GM12891 (cell line): ENCODE data around the gene LTBP1.
"Not testable (repeated sequence)": the region's sequence is repeated elsewhere in the genome, so short reads cannot be mapped to it uniquely, and the experiment has no call there.

Source experiments
- DNase-seq: peaks from one replicate; pipeline ENCODE4 v3.0.0; 2011; ENCODE audit warnings: low spot score; ENCODE audit not compliant: insufficient read length
- FAIRE-seq: peaks from 2 replicates; lab custom pipeline; 2011; peaks lifted over from hg19 to GRCh38; lab: Jason Lieb, UNC
- PAX5 ChIP-seq: IDR thresholded peaks from 2 replicates; pipeline ENCODE4 v1.6.1; 2011; ENCODE audit warnings: low read length, moderate library complexity, mild to moderate bottlenecking; ENCODE audit not compliant: insufficient read depth, severe bottlenecking
- POLR2A ChIP-seq: IDR thresholded peaks from 2 replicates; pipeline ENCODE4 v1.6.1; 2011; ENCODE audit warnings: low read depth, low read length, control low read depth
- POLR2AphosphoS5 ChIP-seq: IDR thresholded peaks from 2 replicates; pipeline ENCODE4 v1.6.1; 2011; ENCODE audit warnings: low read depth, low read length, control low read depth
- POU2F2 ChIP-seq: IDR thresholded peaks from 2 replicates; pipeline ENCODE4 v1.6.1; 2011; ENCODE audit warnings: low read depth, mild to moderate bottlenecking, control low read depth, low read length, moderate library complexity
- SPI1 ChIP-seq: IDR thresholded peaks from 2 replicates; pipeline ENCODE4 v1.6.1; 2011; ENCODE audit warnings: low read depth, low read length, control low read depth
- TAF1 ChIP-seq: IDR thresholded peaks from 2 replicates; pipeline ENCODE4 v1.6.1; 2011; ENCODE audit warnings: low read depth, low read length, control low read depth

The LTBP1 gene

DNA sequence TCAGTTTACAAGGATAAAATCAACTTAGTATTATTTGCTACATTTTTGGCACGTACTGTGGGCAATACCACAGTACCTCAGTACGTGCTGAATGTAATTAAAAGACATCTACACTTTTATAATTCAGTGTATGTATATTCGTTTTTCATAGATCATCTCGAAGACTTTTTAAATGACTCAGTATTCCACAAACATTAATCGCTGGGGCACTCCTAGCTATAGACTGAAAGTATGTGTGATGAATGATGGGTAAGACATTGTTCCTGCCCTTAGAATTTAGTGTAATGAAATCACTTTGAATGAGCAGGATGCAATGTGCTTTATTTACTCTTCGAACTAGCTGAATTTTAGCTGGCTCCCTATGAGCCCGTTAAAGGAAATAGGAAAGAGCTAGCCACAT is 284.1 kb downstream of the LTBP1 start:
- TF ChIP-seq PAX5 = no peak
- no peak for TF ChIP-seq POU2F2
- no peak for TF ChIP-seq TAF1
- TF ChIP-seq SPI1 = no peak
- TF ChIP-seq POLR2AphosphoS5 = no peak
- no peak for TF ChIP-seq POLR2A
- DNase-seq = no peak
- FAIRE-seq = no peak

DNA sequence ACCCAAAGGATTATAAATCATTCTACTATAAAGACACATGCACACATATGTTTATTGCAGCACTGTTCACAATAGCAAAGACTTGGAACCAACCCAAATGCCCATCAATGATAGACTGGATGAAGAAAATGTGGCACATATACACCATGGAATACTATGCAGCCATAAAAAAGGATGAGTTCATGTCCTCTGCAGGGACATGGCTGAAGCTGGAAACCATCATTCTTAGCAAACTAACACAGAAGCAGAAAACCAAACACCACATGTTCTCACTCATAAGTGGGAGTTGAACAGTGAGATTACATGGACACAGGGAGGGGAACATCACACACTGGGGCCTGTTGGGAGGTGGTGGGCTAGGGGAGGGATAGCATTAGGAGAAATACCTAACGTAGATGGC is 288.8 kb downstream of the LTBP1 start:
- DNase-seq, FAIRE-seq: not testable (repeated sequence)

DNA sequence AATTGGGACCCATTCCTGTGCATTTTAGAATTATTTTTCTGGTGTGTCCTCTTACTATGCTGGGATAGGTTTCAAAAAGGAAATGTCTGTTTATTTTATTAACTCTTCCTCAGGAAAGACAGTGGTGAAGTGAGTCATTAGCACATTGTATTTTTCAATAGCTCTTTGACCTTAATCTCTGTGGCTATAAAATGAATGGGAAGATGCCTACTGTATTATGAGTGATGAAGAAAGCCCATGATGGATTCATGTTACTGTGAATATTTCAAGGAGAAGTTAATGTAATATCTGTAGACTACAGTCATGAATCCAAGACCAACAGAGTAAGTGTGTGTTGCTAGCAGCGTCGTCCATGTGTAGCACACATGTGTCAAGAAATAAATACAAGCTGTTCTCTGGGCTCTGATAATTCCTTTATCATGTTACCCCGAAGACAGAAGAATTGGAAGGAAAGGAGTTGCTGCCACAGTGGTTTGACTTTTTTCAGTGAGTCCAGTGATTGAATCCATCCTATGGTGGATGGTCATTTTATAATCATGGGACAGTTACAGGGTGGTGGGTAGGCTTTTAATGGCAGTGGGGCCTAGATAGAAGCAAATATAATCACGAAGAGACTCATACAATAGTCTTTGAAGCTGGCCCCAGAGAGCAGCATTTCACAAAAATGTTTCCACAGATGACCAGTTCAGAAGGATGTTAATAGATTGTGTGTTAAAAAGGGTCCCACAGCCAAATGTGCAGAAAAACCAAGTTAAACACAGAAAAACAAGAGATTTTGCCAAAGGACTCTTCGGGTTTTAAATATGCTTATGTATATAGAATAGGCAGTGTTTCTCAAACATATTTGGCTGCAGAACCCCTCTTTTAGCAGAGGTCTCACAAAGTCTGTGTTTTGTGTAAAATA is 290.0 kb downstream of the LTBP1 start:
- TF ChIP-seq POLR2A (no peak), PAX5 (no peak), SPI1 (no peak), TAF1 (no peak), POLR2AphosphoS5 (no peak), POU2F2 (no peak)
- no peak for DNase-seq
- no peak for FAIRE-seq

DNA sequence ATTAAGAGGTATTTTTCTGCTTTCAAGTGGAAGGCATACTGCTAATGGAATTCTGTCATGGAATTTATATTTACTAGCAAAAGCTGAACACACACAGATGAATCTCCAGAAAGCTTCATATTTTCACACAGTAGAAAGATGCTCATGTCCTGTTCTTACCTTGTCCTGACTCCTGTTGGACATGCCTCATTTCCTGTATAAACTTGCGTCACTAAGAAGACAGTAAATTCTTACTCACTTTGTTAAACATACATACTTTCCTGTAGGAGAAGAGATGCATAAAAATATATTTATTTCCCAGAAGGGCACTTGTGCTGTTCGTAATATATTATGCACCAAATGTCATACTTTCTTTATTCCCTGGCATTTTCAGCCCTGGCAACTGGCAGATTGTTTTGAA is 291.4 kb downstream of the LTBP1 start:
- DNase-seq (no peak), FAIRE-seq (no peak)
- TF ChIP-seq POU2F2 = no peak
- TF ChIP-seq TAF1 = no peak
- TF ChIP-seq SPI1 = no peak
- no peak for TF ChIP-seq POLR2A
- no peak for TF ChIP-seq PAX5
- no peak for TF ChIP-seq POLR2AphosphoS5

DNA sequence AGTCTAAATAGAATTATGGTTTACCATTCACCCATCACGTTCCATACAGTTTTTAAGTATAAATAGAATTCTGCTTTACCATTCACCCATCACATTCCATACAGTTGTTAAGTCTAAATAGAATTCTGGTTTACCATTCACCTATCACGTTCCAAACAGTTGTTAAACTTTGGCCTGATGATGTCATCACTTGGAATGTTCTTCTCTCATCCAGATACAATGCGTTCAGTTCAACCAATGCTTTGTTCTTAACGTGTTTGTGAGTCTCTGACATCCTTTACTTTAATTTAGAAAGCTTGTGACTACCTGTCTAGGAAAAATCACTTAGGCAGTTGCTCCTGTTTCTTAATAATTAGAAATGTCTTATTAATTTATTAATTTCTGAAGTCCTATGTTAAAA is 293.4 kb downstream of the LTBP1 start:
- DNase-seq (no peak), FAIRE-seq (no peak)
- TF ChIP-seq POLR2A = no peak
- TF ChIP-seq POU2F2 = no peak
- TF ChIP-seq SPI1 = no peak
- TF ChIP-seq POLR2AphosphoS5 = no peak
- no peak for TF ChIP-seq TAF1
- no peak for TF ChIP-seq PAX5

DNA sequence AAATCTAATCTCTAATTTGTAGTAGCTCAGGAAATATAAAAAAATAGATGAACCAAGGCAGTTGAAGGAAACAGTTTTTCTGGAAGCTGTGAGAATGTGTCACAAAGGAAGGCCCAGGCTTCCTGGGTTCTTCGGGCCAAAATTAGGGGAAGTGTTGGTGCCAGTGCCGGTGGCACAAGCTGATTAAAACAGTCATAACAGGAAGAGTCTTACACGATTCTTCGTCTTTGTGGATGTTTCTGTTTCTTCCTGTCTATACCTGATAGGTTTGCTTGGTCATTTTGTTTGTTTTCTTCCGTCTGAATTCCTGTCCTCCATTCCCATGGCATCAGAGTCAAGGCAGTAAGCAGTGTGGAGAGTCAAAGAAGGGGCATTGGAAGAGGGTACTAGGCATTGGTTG is 294.3 kb downstream of the LTBP1 start:
- FAIRE-seq (no peak), DNase-seq (no peak)
- TF ChIP-seq POLR2AphosphoS5 (no peak), POU2F2 (no peak), POLR2A (no peak), SPI1 (no peak), TAF1 (no peak), PAX5 (no peak)

DNA sequence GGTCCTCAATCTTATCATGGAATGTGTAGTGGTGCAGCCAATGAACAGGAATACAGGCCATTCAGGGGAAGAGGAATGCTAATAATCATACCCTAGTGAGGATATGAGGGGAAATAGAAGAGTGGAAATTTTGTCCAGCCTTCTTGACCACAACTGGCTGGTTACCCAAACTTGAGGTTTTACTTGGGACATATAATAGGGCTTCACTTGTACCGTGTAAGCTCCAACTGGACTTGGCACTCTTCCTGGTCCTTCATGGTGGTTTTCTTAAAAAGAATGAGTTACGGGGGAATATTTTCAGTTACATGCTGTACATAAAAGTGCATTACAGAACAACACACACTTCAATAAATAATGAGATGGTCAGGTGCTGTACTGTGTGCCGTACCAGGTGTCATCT is 294.8 kb downstream of the LTBP1 start:
- FAIRE-seq (no peak), DNase-seq (no peak)
- TF ChIP-seq PAX5 (no peak), POU2F2 (no peak), POLR2AphosphoS5 (no peak), TAF1 (no peak), SPI1 (no peak), POLR2A (no peak)

DNA sequence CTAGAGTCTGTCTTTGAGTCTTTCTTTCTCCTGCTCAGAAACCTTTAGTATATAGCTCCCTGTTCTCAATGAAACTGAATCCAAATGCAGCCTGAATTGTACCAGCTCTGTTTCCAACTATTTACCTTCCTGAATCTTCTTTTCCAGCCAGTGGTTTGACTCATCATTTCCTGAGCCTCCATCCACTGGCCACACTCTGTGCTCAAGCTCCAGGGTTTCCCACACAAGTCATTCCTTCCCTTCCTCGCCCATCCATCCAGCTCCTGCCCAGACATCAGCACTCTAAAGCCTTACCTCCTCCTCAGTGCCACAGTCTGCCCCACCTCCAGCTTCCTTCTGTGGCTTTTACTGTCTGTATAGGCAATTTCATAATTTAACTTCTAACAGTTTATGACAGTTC is 296.1 kb downstream of the LTBP1 start:
- DNase-seq = no peak
- no peak for TF ChIP-seq POU2F2
- TF ChIP-seq POLR2AphosphoS5 = no peak
- no peak for TF ChIP-seq SPI1
- TF ChIP-seq POLR2A = no peak
- TF ChIP-seq PAX5 = no peak
- TF ChIP-seq TAF1 = no peak
- no peak for FAIRE-seq

DNA sequence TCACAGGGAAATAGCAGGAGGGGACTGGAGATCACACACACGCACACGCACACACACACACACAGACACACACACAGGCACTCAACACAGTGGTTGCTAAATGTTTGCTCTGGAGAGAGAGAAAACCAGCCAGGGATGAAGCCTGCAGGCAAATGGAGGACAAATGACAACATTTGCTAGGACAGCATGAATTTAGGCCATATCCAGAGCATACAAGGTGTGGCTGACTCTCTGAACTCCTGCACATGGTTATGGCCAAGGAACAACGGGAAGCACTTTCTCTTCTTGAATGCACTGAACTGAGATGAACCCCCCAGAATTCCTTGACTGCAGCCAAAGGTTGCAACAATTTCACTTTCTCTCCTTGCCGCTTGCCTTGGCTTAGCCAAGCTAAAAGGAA is 299.7 kb downstream of the LTBP1 start:
- no peak for DNase-seq
- no peak for TF ChIP-seq PAX5
- no peak for TF ChIP-seq SPI1
- TF ChIP-seq POLR2A = no peak
- no peak for TF ChIP-seq TAF1
- TF ChIP-seq POU2F2 = no peak
- no peak for TF ChIP-seq POLR2AphosphoS5
- no peak for FAIRE-seq

DNA sequence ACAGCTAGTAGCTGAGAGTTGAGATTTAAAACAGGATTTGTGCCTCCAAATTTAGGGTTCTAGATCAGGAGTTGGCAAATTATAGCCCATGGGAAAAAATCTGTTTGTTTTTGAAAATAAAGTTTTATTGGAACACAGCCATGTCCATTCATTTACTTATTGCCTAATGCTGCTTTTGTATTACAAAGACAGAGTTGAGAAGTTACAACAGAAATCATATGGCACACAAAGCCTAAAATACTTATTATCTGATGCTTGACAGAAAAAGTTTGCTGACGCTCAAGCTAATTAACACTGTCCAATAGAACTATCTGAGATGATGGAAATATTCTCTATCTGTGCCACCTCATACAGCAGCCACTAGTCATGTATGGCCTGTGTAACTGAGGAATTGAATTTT is 300.6 kb downstream of the LTBP1 start:
- no peak for FAIRE-seq
- no peak for DNase-seq
- no peak for TF ChIP-seq PAX5
- no peak for TF ChIP-seq TAF1
- TF ChIP-seq POLR2A = no peak
- no peak for TF ChIP-seq POLR2AphosphoS5
- no peak for TF ChIP-seq SPI1
- TF ChIP-seq POU2F2 = no peak
